SU-DHL-6 (cell line): ENCODE measurements around the gene KIAA1958.
"Not testable (repeated sequence)": the region's sequence is repeated elsewhere in the genome, so short reads cannot be mapped to it uniquely, and the experiment has no call there.

Experiments used
- H2AFZ ChIP-seq: fragments of 200-600 bp; sonication (generic); 2 replicates; pipeline ENCODE4 v1.6.1; 2014; ENCODE audit warnings: low read depth, mild to moderate bottlenecking, moderate library complexity, mixed read lengths, antibody characterized with exemption, low read length; ENCODE audit not compliant: severe bottlenecking
- H3F3A ChIP-seq: fragments of 200-600 bp; shearing (Covaris generic); 2 replicates; pipeline ENCODE4 v1.6.0; 2016; ENCODE audit warnings: antibody characterized with exemption, mild to moderate bottlenecking; ENCODE audit not compliant: insufficient read depth
- H3K27ac ChIP-seq: fragments of 200-600 bp; sonication (generic); 2 replicates; pipeline ENCODE4 v1.5.1; 2016; ENCODE audit warnings: low read depth, mild to moderate bottlenecking, low read length, moderate library complexity, mixed read lengths
- H3K27me3 ChIP-seq: fragments of 200-600 bp; sonication (generic), shearing (Covaris generic); 2 replicates; pipeline ENCODE4 v1.6.0; 2014; ENCODE audit warnings: mild to moderate bottlenecking, low read length
- H3K36me3 ChIP-seq: fragments of 200-600 bp; sonication (generic); 2 replicates; pipeline ENCODE4 v1.6.1; 2014; ENCODE audit warnings: mild to moderate bottlenecking, low read length, mixed read lengths
- H3K4me2 ChIP-seq: fragments of 300-600, 200-600 bp; shearing (Covaris generic), sonication (generic); 2 replicates; pipeline ENCODE4 v1.6.0; 2014; ENCODE audit warnings: low read length, low read depth, mild to moderate bottlenecking; ENCODE audit not compliant: poor library complexity, severe bottlenecking
- H3K4me3 ChIP-seq: fragments of 200-600 bp; sonication (generic); 2 replicates; pipeline ENCODE4 v1.5.1; 2014; ENCODE audit warnings: antibody characterized with exemption, low read length, mild to moderate bottlenecking, mixed read lengths; ENCODE audit not compliant: insufficient read depth, poor library complexity, severe bottlenecking
- H3K79me2 ChIP-seq: fragments of 200-600 bp; sonication (generic); 2 replicates; pipeline ENCODE4 v1.6.1; 2014; ENCODE audit warnings: mild to moderate bottlenecking, low read length, moderate library complexity; ENCODE audit not compliant: insufficient read depth
- H3K9ac ChIP-seq: fragments of 200-600 bp; sonication (generic); 2 replicates; pipeline ENCODE4 v1.7.0; 2014; ENCODE audit warnings: mild to moderate bottlenecking, low read length
- H3K9me2 ChIP-seq: fragments of 200-600 bp; sonication (generic); replicated peaks from 2 replicates; pipeline ENCODE4 v1.6.1; 2014; ENCODE audit warnings: low read length; ENCODE audit not compliant: insufficient read depth
- H3K9me3 ChIP-seq: fragments of 200-600 bp; sonication (generic); 2 replicates; pipeline ENCODE4 v1.6.1; 2014; ENCODE audit warnings: low read length, mixed read lengths; ENCODE audit not compliant: insufficient read depth
- H4K20me1 ChIP-seq: fragments of 200-600 bp; sonication (generic); 2 replicates; pipeline ENCODE4 v1.6.1; 2014; ENCODE audit warnings: low read depth, mild to moderate bottlenecking, antibody characterized with exemption, low read length, moderate library complexity, mixed read lengths
- EZH2phosphoT487 ChIP-seq: fragments of 200-600 bp; sonication (generic), shearing (Covaris generic); conservative IDR thresholded peaks from 2 replicates; pipeline ENCODE4 v1.6.1; 2018; ENCODE audit warnings: mild to moderate bottlenecking, antibody characterized with exemption, low read length, moderate library complexity, mixed read lengths
- TF ChIP-seq, protein P1 (sequence below): fragments of 200-600 bp; sonication (generic); IDR thresholded peaks from one replicate; pipeline ENCODE4 v1.5.1; 2017; ENCODE audit warnings: antibody characterized with exemption, mild to moderate bottlenecking, low read length, moderate library complexity; ENCODE audit not compliant: insufficient read depth, poor library complexity, severe bottlenecking

The KIAA1958 gene

GRCh38 chr9:112581469-112582176 is 95.0 kb downstream of the KIAA1958 start:
- no peaks in the 10 kb centered on the region for H3F3A ChIP-seq
- no peak overlapping the region for H3K9ac ChIP-seq
- no peaks in the 10 kb centered on the region for H3K36me3 ChIP-seq
- TF ChIP-seq, protein P1, sequence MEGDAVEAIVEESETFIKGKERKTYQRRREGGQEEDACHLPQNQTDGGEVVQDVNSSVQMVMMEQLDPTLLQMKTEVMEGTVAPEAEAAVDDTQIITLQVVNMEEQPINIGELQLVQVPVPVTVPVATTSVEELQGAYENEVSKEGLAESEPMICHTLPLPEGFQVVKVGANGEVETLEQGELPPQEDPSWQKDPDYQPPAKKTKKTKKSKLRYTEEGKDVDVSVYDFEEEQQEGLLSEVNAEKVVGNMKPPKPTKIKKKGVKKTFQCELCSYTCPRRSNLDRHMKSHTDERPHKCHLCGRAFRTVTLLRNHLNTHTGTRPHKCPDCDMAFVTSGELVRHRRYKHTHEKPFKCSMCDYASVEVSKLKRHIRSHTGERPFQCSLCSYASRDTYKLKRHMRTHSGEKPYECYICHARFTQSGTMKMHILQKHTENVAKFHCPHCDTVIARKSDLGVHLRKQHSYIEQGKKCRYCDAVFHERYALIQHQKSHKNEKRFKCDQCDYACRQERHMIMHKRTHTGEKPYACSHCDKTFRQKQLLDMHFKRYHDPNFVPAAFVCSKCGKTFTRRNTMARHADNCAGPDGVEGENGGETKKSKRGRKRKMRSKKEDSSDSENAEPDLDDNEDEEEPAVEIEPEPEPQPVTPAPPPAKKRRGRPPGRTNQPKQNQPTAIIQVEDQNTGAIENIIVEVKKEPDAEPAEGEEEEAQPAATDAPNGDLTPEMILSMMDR, result no peak
- TF ChIP-seq EZH2phosphoT487, result no peak
- H3K9me3 ChIP-seq, result no peaks in the 10 kb centered on the region
- H3K79me2 ChIP-seq, result no peaks in the 10 kb centered on the region; the same call in 1 of the 2 replicates
- no peaks in the 10 kb centered on the region for H4K20me1 ChIP-seq
- H3K4me3 ChIP-seq, result no peak overlapping the region
- no peaks in the 10 kb centered on the region for H3K9me2 ChIP-seq
- H3K4me2 ChIP-seq, result no peak overlapping the region
- no peaks in the 10 kb centered on the region for H3K27me3 ChIP-seq
- no peak overlapping the region for H2AFZ ChIP-seq
- no peak overlapping the region for H3K27ac ChIP-seq

DNA sequence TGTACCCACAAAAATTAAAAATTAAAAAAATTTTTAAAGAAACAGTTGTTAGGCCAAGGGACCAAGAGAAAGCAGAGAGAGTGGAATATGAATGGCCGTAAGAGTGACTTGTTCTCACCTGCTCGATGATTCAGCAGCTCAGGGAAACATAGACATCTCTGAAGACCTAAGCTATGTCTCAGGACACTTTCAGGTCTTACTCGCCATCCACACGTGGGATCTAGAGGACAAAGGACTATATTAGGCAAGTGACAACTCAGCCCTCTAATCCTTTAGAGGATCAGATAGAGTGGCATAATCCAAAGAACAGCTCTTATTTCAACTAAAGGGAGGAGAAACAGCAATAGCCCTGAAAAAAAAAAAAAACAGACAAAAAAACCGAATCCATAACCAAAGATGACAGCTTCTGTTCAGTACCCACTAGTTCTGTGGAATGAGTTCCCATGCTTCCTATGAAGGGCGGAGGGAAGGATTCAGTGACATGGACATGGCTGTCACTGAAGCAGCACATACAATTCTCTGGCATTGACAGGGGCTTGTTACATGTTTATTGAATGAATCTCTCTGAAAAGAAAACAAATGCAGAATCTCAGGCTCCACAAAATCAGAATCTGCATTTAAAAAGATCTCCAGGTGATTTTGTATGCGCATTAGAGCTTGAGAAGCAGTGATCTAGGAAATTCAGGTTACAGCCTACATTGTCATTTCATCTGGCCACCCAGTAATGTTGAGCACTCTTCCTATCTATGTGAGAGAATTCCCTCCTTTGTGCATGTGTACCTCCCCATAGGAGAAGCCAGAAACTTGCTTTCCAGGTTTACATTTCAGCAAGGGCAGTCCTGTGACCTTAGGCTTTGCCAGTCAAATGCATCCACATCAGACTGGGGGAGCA is 96.0 kb downstream of the KIAA1958 start:
- no peak overlapping the region for H3K27ac ChIP-seq
- H3K4me2 ChIP-seq, result no peak overlapping the region
- TF ChIP-seq, protein P1, result no peak
- no peak for TF ChIP-seq EZH2phosphoT487
- no peak overlapping the region for H2AFZ ChIP-seq
- H3K9ac ChIP-seq, result no peak overlapping the region
- H3K27me3 ChIP-seq, result no peaks in the 10 kb centered on the region
- H3F3A ChIP-seq, result no peaks in the 10 kb centered on the region
- no peaks in the 10 kb centered on the region; the same call in 1 of the 2 replicates for H3K79me2 ChIP-seq
- no peaks in the 10 kb centered on the region for H3K36me3 ChIP-seq
- no peaks in the 10 kb centered on the region for H4K20me1 ChIP-seq
- H3K4me3 ChIP-seq, result no peak overlapping the region
- H3K9me2 ChIP-seq, result no peaks in the 10 kb centered on the region
- H3K9me3 ChIP-seq, result no peaks in the 10 kb centered on the region

- H3K27ac ChIP-seq, result no peak overlapping the region
- H3K36me3 ChIP-seq, result no peaks in the 10 kb centered on the region
- no peak overlapping the region for H3K4me3 ChIP-seq
- H3K9me3 ChIP-seq, result no peaks in the 10 kb centered on the region
- TF ChIP-seq, protein P1, result no peak
- no peak for TF ChIP-seq EZH2phosphoT487
- H3F3A ChIP-seq, result no peaks in the 10 kb centered on the region
- H3K27me3 ChIP-seq, result no peaks in the 10 kb centered on the region
- H3K9me2 ChIP-seq, result no peaks in the 10 kb centered on the region
- no peak overlapping the region for H2AFZ ChIP-seq
- H3K9ac ChIP-seq, result no peak overlapping the region
- no peaks in the 10 kb centered on the region for H4K20me1 ChIP-seq
- no peaks in the 10 kb centered on the region for H3K79me2 ChIP-seq
- H3K4me2 ChIP-seq, result no peak overlapping the region
These were observed 100.0 kb downstream of the KIAA1958 start for GRCh38 chr9:112586599-112587155.

- H2AFZ ChIP-seq, H3K36me3 ChIP-seq, H3K27me3 ChIP-seq, H3K4me3 ChIP-seq, H3K9me3 ChIP-seq, H3K9me2 ChIP-seq, H4K20me1 ChIP-seq, H3K79me2 ChIP-seq, H3K9ac ChIP-seq, H3K4me2 ChIP-seq, H3K27ac ChIP-seq, H3F3A ChIP-seq: not testable (repeated sequence)
These were observed 105.2 kb downstream of the KIAA1958 start for GRCh38 chr9:112591875-112592274.
